ENCODE results near the gene OGDH. TPM values are rescaled to one million over a fixed set of nuclear protein-coding genes. Genes with fewer than 3 reads are reported as not detected.

The OGDH gene
- total RNA-seq, 3 donors from 2014 or later (not counting 1 experiment from before 2014, with no cell fraction given) = 69.2 to 86.7 (median 81.4) TPM

- no peak for ATAC-seq
- intact Hi-C loops (cut with micrococcal nuclease) = no loop called here
- H3K9me3 Mint-ChIP-seq = peaks cover 4% of the 10 kb centered on the region in 2 donors
- Histone ChIP-seq H3K4me1 (ENCODE audit: control insufficient read depth, insufficient read depth, low read length) (no peaks in the 10 kb centered on the region), H3K36me3 (ENCODE audit: control insufficient read depth, insufficient read depth, low read length) (peaks cover 40% of the 10 kb centered on the region), H3K27ac (ENCODE audit: low read length) (no peak overlapping the region), H3K9me3 (ENCODE audit: control insufficient read depth, insufficient read depth, low read length) (peaks cover 7% of the 10 kb centered on the region), H3K4me3 (ENCODE audit: low read length) (no peak overlapping the region), H3K27me3 (ENCODE audit: control insufficient read depth, insufficient read depth, low read length) (no peaks in the 10 kb centered on the region)
- H3K4me1 Mint-ChIP-seq = peaks cover 0 to 5% of the 10 kb centered on the region in 2 donors
- H3K27me3 Mint-ChIP-seq (ENCODE audit: low read depth in 2 of 2) = no peaks in the 10 kb centered on the region
- WGBS (ENCODE audit: insufficient coverage) = 96% methylated on average over 9 of the region's 9 CpGs
- H3K36me3 Mint-ChIP-seq = peaks cover 17% of the 10 kb centered on the region
- TF ChIP-seq, protein P1, sequence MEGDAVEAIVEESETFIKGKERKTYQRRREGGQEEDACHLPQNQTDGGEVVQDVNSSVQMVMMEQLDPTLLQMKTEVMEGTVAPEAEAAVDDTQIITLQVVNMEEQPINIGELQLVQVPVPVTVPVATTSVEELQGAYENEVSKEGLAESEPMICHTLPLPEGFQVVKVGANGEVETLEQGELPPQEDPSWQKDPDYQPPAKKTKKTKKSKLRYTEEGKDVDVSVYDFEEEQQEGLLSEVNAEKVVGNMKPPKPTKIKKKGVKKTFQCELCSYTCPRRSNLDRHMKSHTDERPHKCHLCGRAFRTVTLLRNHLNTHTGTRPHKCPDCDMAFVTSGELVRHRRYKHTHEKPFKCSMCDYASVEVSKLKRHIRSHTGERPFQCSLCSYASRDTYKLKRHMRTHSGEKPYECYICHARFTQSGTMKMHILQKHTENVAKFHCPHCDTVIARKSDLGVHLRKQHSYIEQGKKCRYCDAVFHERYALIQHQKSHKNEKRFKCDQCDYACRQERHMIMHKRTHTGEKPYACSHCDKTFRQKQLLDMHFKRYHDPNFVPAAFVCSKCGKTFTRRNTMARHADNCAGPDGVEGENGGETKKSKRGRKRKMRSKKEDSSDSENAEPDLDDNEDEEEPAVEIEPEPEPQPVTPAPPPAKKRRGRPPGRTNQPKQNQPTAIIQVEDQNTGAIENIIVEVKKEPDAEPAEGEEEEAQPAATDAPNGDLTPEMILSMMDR (IDR thresholded peaks at IDR 0.05) = no peak
- no peak for DNase-seq
- H3K4me3 Mint-ChIP-seq = no peak overlapping the region
- H3K27ac Mint-ChIP-seq = no peak overlapping the region
Observed at GRCh38 chr7:44665531-44666213, 59.2 kb downstream of the OGDH start.

GRCh38 chr7:44666566-44666965, 60.1 kb downstream of the OGDH start:
- H3K4me3 Mint-ChIP-seq = no peak overlapping the region
- peaks cover 2% of the 10 kb centered on the region for H3K9me3 ChIP-seq (ENCODE audit: control insufficient read depth, insufficient read depth, low read length)
- no peaks in the 10 kb centered on the region for H3K27me3 Mint-ChIP-seq (ENCODE audit: low read depth in 2 of 2)
- intact Hi-C loops (cut with micrococcal nuclease) = no loop called here
- 95% methylated on average over 6 of the region's 6 CpGs for WGBS (ENCODE audit: insufficient coverage)
- TF ChIP-seq, protein P1 (IDR thresholded peaks at IDR 0.05) = no peak
- H3K4me3 ChIP-seq (ENCODE audit: low read length) = no peak overlapping the region
- no peak overlapping the region for H3K27ac Mint-ChIP-seq
- peaks cover 0 to 5% of the 10 kb centered on the region in 2 donors for H3K4me1 Mint-ChIP-seq
- no peak overlapping the region for H3K27ac ChIP-seq (ENCODE audit: low read length)
- H3K4me1 ChIP-seq (ENCODE audit: control insufficient read depth, insufficient read depth, low read length) = no peaks in the 10 kb centered on the region
- H3K36me3 ChIP-seq (ENCODE audit: control insufficient read depth, insufficient read depth, low read length) = peaks cover 33% of the 10 kb centered on the region
- H3K27me3 ChIP-seq (ENCODE audit: control insufficient read depth, insufficient read depth, low read length) = no peaks in the 10 kb centered on the region
- peaks cover 9% of the 10 kb centered on the region for H3K36me3 Mint-ChIP-seq
- ATAC-seq (no peak), DNase-seq (no peak)
- no peaks in the 10 kb centered on the region for H3K9me3 Mint-ChIP-seq

GRCh38 chr7:44667190-44667589, 60.8 kb downstream of the OGDH start:
- WGBS (ENCODE audit: insufficient coverage) = 97% methylated on average over 3 of the region's 3 CpGs
- H3K27ac Mint-ChIP-seq = no peak overlapping the region
- Histone ChIP-seq H3K27me3 (ENCODE audit: control insufficient read depth, insufficient read depth, low read length) (no peaks in the 10 kb centered on the region), H3K9me3 (ENCODE audit: control insufficient read depth, insufficient read depth, low read length) (no peaks in the 10 kb centered on the region), H3K4me1 (ENCODE audit: control insufficient read depth, insufficient read depth, low read length) (no peaks in the 10 kb centered on the region), H3K27ac (ENCODE audit: low read length) (no peak overlapping the region), H3K4me3 (ENCODE audit: low read length) (no peak overlapping the region), H3K36me3 (ENCODE audit: control insufficient read depth, insufficient read depth, low read length) (peaks cover 32% of the 10 kb centered on the region)
- DNase-seq (no peak), ATAC-seq (no peak)
- no peaks in the 10 kb centered on the region for H3K9me3 Mint-ChIP-seq
- no peak overlapping the region for H3K4me3 Mint-ChIP-seq
- H3K36me3 Mint-ChIP-seq = peaks cover 5% of the 10 kb centered on the region
- TF ChIP-seq, protein P1 (IDR thresholded peaks at IDR 0.05) = no peak
- H3K4me1 Mint-ChIP-seq = peaks cover 0 to 5% of the 10 kb centered on the region in 2 donors
- H3K27me3 Mint-ChIP-seq (ENCODE audit: low read depth in 2 of 2) = no peaks in the 10 kb centered on the region
- intact Hi-C loops (cut with micrococcal nuclease) = no loop called here

DNA sequence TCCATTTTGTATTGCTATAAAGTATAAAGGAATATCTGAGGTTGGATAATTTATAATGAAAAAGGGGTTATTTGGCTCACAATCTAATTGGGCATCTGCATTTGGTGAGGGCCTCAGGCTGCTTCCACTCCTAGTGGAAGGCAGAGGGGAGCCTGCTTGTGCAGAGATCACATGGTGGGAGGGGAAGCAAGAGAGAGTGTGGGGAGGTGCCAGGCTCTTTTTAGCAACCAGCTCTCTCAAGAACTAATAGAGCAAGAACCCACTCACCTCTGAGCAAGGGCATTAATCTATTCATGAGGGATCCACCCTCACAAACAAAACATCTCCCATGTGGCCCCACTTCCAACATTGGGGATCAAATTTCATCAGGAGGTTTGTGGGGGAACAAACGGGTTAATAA, 64.6 kb downstream of the OGDH start:
- Histone ChIP-seq H3K4me3 (ENCODE audit: low read length) (no peak overlapping the region), H3K27ac (ENCODE audit: low read length) (no peak overlapping the region), H3K4me1 (ENCODE audit: control insufficient read depth, insufficient read depth, low read length) (no peaks in the 10 kb centered on the region), H3K9me3 (ENCODE audit: control insufficient read depth, insufficient read depth, low read length) (no peaks in the 10 kb centered on the region), H3K36me3 (ENCODE audit: control insufficient read depth, insufficient read depth, low read length) (peaks cover 56% of the 10 kb centered on the region), H3K27me3 (ENCODE audit: control insufficient read depth, insufficient read depth, low read length) (no peaks in the 10 kb centered on the region)
- H3K27ac Mint-ChIP-seq = no peak overlapping the region
- TF ChIP-seq, protein P1 (IDR thresholded peaks at IDR 0.05) = no peak
- peaks cover 0 to 4% of the 10 kb centered on the region in 2 donors for H3K4me1 Mint-ChIP-seq
- H3K27me3 Mint-ChIP-seq (ENCODE audit: low read depth in 2 of 2) = no peaks in the 10 kb centered on the region
- WGBS (ENCODE audit: insufficient coverage) = 100% methylated on average over 1 of the region's 1 CpG
- DNase-seq (no peak), ATAC-seq (no peak)
- intact Hi-C loops (cut with micrococcal nuclease) = no loop called here
- H3K36me3 Mint-ChIP-seq = no peaks in the 10 kb centered on the region
- no peak overlapping the region for H3K4me3 Mint-ChIP-seq
- no peaks in the 10 kb centered on the region for H3K9me3 Mint-ChIP-seq

All from natural killer cell (primary cell).